Stimulated activated CD4-positive, alpha-beta T cell treated with anti-CD3 and anti-CD28 coated beads, Interleukin-1b, Interleukin-23, amount 100 ng/mL, for 4 hours (primary cell): ENCODE results near the gene FAM219A.
"Not testable (repeated sequence)": the region's sequence is repeated elsewhere in the genome, so short reads cannot be mapped to it uniquely, and the experiment has no call there.

Experiments
- DNase-seq, 2 donors: peaks; one replicate each; pipeline ENCODE4 v3.0.0-alpha.2; 2020; ENCODE audit warnings: low read depth in 2 of 2

The FAM219A gene

GRCh38 chr9:34484678-34485077 is 26.3 kb upstream of the FAM219A start:
- DNase-seq, result no peak

DNA sequence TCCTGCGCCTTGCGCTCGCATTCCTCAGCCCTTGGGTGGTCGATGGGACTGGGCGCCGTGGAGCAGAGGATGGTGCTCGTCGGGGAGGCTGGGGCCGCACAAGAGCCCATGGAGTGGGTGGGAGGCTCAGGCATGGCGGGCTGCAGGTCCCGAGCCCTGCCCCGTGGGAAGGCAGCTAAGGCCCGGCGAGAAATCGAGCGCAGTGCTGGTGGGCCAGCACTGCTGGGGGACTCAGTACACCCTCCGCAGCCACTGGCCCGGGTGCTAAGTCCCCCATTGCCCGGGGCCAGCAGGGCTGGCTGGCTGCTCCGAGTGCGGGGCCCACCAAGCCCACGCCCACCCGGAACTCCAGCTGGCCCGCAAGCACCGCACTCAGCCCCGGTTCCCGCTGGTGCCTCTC is 24.4 kb upstream of the FAM219A start:
- not testable (repeated sequence) for DNase-seq

DNA sequence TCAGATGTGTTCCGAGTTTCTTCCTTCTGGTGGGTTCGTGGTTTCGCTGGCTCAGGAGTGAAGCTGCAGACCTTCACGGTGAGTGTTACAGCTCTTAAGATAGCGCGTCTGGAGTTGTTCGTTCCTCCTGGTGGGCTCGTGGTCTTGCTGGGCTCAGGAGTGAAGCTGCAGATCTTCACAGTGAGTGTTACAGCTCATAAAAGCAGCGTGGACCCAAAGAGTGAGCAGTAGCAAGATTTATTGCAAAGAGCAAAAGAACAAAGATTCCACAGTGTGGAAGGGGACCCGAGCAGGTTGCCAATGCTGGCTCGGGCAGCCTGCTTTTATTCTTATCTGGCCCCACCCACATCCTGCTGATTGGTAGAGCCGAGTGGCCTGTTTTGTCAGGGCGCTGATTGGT is 23.2 kb upstream of the FAM219A start:
- DNase-seq, result not testable (repeated sequence)

DNA sequence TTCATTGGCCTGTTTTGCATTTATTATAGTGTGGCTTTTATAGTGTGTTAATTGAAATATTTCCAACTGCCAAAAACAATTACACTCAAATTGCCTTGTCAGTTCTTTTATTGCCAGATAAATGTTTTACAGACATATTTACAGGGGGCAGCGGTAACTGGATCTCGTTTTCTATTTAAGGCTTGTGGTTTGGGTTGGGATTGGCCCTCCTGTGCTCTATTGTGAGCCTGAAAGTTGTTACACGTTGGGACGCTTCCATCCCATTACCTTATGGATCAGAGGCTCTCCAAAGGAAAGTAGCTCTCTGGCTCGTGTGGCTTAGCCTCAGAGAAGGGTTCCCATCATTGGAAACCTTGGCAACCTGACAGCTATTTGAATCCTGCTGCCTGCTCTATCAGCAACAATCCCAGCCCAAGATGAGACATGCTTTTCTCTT is 21.1 kb upstream of the FAM219A start:
- no peak for DNase-seq

- DNase-seq, result no peak
Measured at GRCh38 chr9:34477541-34477940, 19.2 kb upstream of the FAM219A start.

GRCh38 chr9:34475097-34475496 is 16.7 kb upstream of the FAM219A start:
- DNase-seq, result no peak

GRCh38 chr9:34465468-34465867 is 7.1 kb upstream of the FAM219A start:
- no peak for DNase-seq

GRCh38 chr9:34464571-34464970 is 6.2 kb upstream of the FAM219A start:
- DNase-seq, result no peak

- no peak for DNase-seq
Measured at GRCh38 chr9:34463901-34464232, 5.5 kb upstream of the FAM219A start.

- peak in 1 of 2 donors; percentile 14 for DNase-seq
Measured at GRCh38 chr9:34463098-34463900, 4.9 kb upstream of the FAM219A start.

DNA sequence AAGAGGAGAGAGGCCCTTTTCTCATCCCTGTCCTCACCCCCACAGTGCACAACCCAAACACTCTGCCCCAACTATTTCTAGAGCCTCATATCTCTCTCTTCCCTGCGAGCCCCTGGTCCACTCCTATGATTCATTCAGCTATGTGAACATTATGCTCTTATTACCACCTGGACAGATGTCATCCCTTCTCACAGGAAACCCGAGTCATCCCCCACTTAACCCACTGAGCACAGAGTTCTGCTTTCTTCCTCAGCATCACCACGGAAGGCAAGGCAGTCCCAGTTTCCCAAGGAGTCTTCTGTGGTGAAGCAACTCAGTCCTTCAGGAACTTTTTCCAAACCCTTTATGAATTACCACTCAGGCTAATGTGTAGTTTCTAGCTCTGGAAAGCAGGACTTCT is 1.6 kb upstream of the FAM219A start:
- DNase-seq, result no peak

DNA sequence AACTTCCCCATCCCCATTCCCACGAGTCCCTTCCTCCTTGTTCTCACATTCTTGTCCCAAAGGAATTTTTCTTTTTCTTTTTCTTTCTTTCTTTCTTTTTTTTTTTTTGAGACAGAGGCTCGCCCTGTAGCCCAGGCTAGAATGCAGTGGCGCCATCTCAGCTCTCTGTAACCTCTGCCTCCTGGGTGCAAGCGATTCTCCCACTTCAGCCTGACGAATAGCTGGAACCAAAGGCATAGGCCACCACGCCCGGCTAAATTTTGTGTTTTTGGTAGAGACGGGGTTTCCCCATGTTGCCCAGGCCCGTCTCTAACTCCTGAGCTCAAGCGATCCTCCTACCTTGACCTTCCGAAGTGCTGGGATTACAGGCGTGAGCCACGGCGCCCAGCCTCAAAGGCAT is 986 bp upstream of the FAM219A start:
- no peak for DNase-seq

DNA sequence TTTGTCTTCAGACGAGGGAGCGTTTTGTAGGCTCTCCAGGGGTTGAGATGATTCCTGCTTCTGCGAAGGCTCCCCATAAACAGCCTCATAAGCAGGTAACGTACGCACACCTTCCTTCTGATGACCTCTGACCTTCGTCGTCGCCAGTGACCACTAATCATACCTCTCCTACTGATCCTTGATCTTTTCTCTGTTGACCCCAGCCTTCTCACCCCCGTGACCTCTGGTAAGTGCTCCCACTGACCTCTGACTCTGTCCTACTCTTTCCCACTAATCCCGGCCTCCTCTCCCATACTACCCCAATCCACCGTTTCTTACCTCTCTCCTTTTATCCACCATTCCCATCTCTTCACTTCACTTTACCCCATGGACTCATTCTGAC is 580 bp upstream of the FAM219A start:
- no peak for DNase-seq

- DNase-seq, result no peak
Measured at GRCh38 chr9:34457266-34458012, 931 bp downstream of the FAM219A start.

DNA sequence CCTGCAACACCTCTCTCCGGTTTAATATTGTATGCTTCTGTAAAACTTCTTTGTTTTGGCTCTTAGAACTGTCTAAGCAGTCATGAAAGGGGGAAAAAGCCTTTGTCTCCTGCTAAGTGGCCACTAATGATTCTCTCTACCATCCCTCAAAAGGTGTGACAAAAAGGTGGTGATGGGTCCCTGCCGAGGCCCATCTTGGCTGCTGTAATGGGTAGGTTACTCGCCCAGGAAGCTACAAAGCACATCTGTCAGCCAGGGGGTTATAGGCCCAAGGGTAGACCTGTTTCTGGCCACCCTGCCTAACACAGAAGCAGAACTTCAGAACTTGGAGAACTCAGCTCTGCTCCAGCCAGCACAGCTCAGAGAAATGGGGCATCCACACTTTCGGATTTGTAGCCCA is 1.6 kb downstream of the FAM219A start:
- no peak for DNase-seq

- no peak for DNase-seq
Measured at GRCh38 chr9:34456151-34456550, 2.2 kb downstream of the FAM219A start.

DNA sequence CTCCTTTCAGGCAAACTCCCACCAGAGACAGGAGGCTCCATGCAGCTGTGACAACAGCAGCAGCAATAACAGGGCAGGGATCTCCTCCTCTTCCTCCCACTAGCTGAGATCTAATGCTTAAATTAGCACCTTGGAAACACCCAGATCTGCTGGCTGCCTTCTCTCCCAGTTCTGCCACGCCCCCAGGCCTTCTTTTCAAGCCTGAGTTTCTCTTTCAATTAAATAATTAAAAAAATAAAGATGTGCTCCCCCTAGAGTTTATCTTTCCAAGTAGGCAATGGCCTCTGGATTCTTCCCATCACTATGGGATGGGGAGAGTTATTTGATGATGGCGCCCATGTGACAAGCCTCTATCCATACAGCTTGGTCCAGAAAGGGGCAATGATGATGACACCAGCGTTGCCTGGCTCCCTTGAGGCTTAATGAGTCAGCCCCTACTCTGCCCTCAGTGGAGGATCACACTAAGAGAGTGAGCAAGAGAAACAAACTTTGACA is 3.8 kb downstream of the FAM219A start:
- peak in 1 of 2 donors; percentile 7 for DNase-seq

GRCh38 chr9:34452568-34452967 is 5.8 kb downstream of the FAM219A start:
- no peak for DNase-seq

- DNase-seq, result no peak
Measured at GRCh38 chr9:34451545-34451944, 6.8 kb downstream of the FAM219A start.

DNA sequence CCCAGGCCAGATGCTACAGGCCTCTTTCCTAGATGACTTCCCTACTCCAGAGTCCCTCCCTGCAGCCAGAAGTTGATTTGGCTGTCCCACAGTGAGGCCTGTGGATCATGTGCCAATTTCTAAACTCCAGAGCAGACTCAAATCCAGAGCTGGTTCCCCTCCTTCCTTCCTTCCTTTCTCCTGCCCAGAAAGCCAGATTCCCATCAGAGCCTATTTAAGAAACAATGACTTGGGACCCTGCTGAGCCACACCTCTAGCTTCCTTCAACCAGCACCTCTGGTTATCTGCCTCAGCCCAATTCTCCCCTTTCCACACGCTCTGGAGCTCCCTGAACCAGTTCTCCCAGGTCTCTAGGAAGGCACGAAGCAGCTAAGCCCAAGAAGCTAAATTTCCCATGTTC is 7.2 kb downstream of the FAM219A start:
- DNase-seq, result no peak

- no peak for DNase-seq
Measured at GRCh38 chr9:34450644-34451043, 7.7 kb downstream of the FAM219A start.

GRCh38 chr9:34446951-34447350 is 11.4 kb downstream of the FAM219A start:
- DNase-seq, result no peak

GRCh38 chr9:34446468-34446891 is 11.9 kb downstream of the FAM219A start:
- no peak for DNase-seq
